Measurements from ENCODE around the gene ARL15. TPM values are rescaled to one million over a fixed set of nuclear protein-coding genes. Genes with fewer than 3 reads are reported as not detected.

The ARL15 gene
- total RNA-seq, 1 donor from 2014 or later: 14.0 TPM

GRCh38 chr5:54259981-54260380, 50.4 kb downstream of the ARL15 start:
- DNase-seq (ENCODE audit: low spot score): no peak
- no peak overlapping the region for H3K4me3 Mint-ChIP-seq (ENCODE audit: unreplicated experiment)
- no peaks in the 10 kb centered on the region for H3K9me3 Mint-ChIP-seq (ENCODE audit: low read depth)
- peaks cover 3% of the 10 kb centered on the region for H3K4me1 Mint-ChIP-seq (ENCODE audit: low read depth)
- no peaks in the 10 kb centered on the region for H3K27me3 Mint-ChIP-seq (ENCODE audit: low read depth)
- H3K36me3 Mint-ChIP-seq (ENCODE audit: low read depth): no peaks in the 10 kb centered on the region
- no peak overlapping the region for H3K27ac Mint-ChIP-seq (ENCODE audit: unreplicated experiment)
- TF ChIP-seq CTCF (IDR thresholded peaks at IDR 0.05): no peak

GRCh38 chr5:54259090-54259489, 51.3 kb downstream of the ARL15 start:
- Mint-ChIP-seq H3K4me3 (ENCODE audit: unreplicated experiment) (no peak overlapping the region), H3K27me3 (ENCODE audit: low read depth) (no peaks in the 10 kb centered on the region), H3K27ac (ENCODE audit: unreplicated experiment) (no peak overlapping the region), H3K4me1 (ENCODE audit: low read depth) (peaks cover 3% of the 10 kb centered on the region), H3K36me3 (ENCODE audit: low read depth) (no peaks in the 10 kb centered on the region), H3K9me3 (ENCODE audit: low read depth) (no peaks in the 10 kb centered on the region)
- no peak for TF ChIP-seq CTCF (IDR thresholded peaks at IDR 0.05)
- no peak for DNase-seq (ENCODE audit: low spot score)

- DNase-seq (ENCODE audit: low spot score): no peak
- no peaks in the 10 kb centered on the region for H3K27me3 Mint-ChIP-seq (ENCODE audit: low read depth)
- no peak overlapping the region for H3K27ac Mint-ChIP-seq (ENCODE audit: unreplicated experiment)
- no peaks in the 10 kb centered on the region for H3K9me3 Mint-ChIP-seq (ENCODE audit: low read depth)
- H3K4me1 Mint-ChIP-seq (ENCODE audit: low read depth): peaks cover 3% of the 10 kb centered on the region
- no peaks in the 10 kb centered on the region for H3K36me3 Mint-ChIP-seq (ENCODE audit: low read depth)
- no peak overlapping the region for H3K4me3 Mint-ChIP-seq (ENCODE audit: unreplicated experiment)
- TF ChIP-seq CTCF (IDR thresholded peaks at IDR 0.05): no peak
These were observed 52.8 kb downstream of the ARL15 start for GRCh38 chr5:54257366-54258118.

- H3K4me1 Mint-ChIP-seq (ENCODE audit: low read depth): peaks cover 3% of the 10 kb centered on the region
- peak; percentile 58 for TF ChIP-seq CTCF (IDR thresholded peaks at IDR 0.05)
- no peak overlapping the region for H3K27ac Mint-ChIP-seq (ENCODE audit: unreplicated experiment)
- H3K27me3 Mint-ChIP-seq (ENCODE audit: low read depth): no peaks in the 10 kb centered on the region
- no peaks in the 10 kb centered on the region for H3K9me3 Mint-ChIP-seq (ENCODE audit: low read depth)
- no peaks in the 10 kb centered on the region for H3K36me3 Mint-ChIP-seq (ENCODE audit: low read depth)
- H3K4me3 Mint-ChIP-seq (ENCODE audit: unreplicated experiment): no peak overlapping the region
- no peak for DNase-seq (ENCODE audit: low spot score)
These were observed 55.7 kb downstream of the ARL15 start for GRCh38 chr5:54254482-54255198.

GRCh38 chr5:54251981-54252380, 58.4 kb downstream of the ARL15 start:
- no peak for DNase-seq (ENCODE audit: low spot score)
- no peak for TF ChIP-seq CTCF (IDR thresholded peaks at IDR 0.05)
- H3K9me3 Mint-ChIP-seq (ENCODE audit: low read depth): no peaks in the 10 kb centered on the region
- H3K27ac Mint-ChIP-seq (ENCODE audit: unreplicated experiment): no peak overlapping the region
- no peaks in the 10 kb centered on the region for H3K36me3 Mint-ChIP-seq (ENCODE audit: low read depth)
- peaks cover 3% of the 10 kb centered on the region for H3K4me1 Mint-ChIP-seq (ENCODE audit: low read depth)
- H3K27me3 Mint-ChIP-seq (ENCODE audit: low read depth): no peaks in the 10 kb centered on the region
- H3K4me3 Mint-ChIP-seq (ENCODE audit: unreplicated experiment): no peak overlapping the region

All from chondrocyte (in vitro differentiated cells).